ENCODE measurements around the gene CALML4. TPM values are rescaled to one million over a fixed set of nuclear protein-coding genes. Genes with fewer than 3 reads are reported as not detected.
"Not testable (repeated sequence)": the region's sequence is repeated elsewhere in the genome, so short reads cannot be mapped to it uniquely, and the experiment has no call there.

Gene CALML4
- total RNA-seq, 4 donors from 2014 or later: 1.6 to 5.3 (median 3.3) TPM

GRCh38 chr15:68173119-68173518, 32.0 kb downstream of the CALML4 start:
- 93 to 97% methylated on average over 4 of the region's 4 CpGs for WGBS, 2 donors
- DNase-seq: no peak
- Histone ChIP-seq H3K27ac (no peak overlapping the region), H3K9me3 (no peaks in the 10 kb centered on the region), H3K36me3 (peaks cover 0 to 96% (median 9%) of the 10 kb centered on the region in 3 donors), H3K4me3 (no peak overlapping the region), H3K27me3 (no peaks in the 10 kb centered on the region), H3K4me1 (peaks cover 0 to 9% (median 0%) of the 10 kb centered on the region in 3 donors)
- TF ChIP-seq POLR2A (IDR thresholded peaks at IDR 0.05) (no peak), CTCF (IDR thresholded peaks at IDR 0.05) (no peak)
- intact Hi-C loops (cut with DNase I): no loop called here

GRCh38 chr15:68172037-68172436, 33.1 kb downstream of the CALML4 start:
- H3K4me3 ChIP-seq; H3K4me1 ChIP-seq; H3K27me3 ChIP-seq; H3K9me3 ChIP-seq; intact Hi-C loops (cut with DNase I); H3K27ac ChIP-seq; DNase-seq: not testable (repeated sequence)
- peaks cover 0 to 95% (median 9%) of the 10 kb centered on the region in 3 donors for H3K36me3 ChIP-seq
- 88 to 100% methylated on average over 1 of the region's 2 CpGs for WGBS, 2 donors

GRCh38 chr15:68166847-68167246, 38.3 kb downstream of the CALML4 start:
- TF ChIP-seq POLR2A (IDR thresholded peaks at IDR 0.05) (no peak), CTCF (IDR thresholded peaks at IDR 0.05) (no peak)
- intact Hi-C loops (cut with DNase I): no loop called here
- 86 to 88% methylated on average over 4 of the region's 4 CpGs for WGBS, 2 donors
- Histone ChIP-seq H3K27ac (no peak overlapping the region), H3K9me3 (no peaks in the 10 kb centered on the region), H3K27me3 (no peaks in the 10 kb centered on the region), H3K36me3 (peaks cover 0 to 96% (median 5%) of the 10 kb centered on the region in 3 donors), H3K4me3 (no peak overlapping the region), H3K4me1 (no peaks in the 10 kb centered on the region)
- no peak for DNase-seq

- no peak overlapping the region for H3K4me3 ChIP-seq
- H3K4me1 ChIP-seq: no peaks in the 10 kb centered on the region
- H3K27ac ChIP-seq: no peak overlapping the region
- intact Hi-C loops (cut with DNase I): no loop called here
- H3K27me3 ChIP-seq: no peaks in the 10 kb centered on the region
- no peak for DNase-seq
- H3K9me3 ChIP-seq: no peaks in the 10 kb centered on the region
- H3K36me3 ChIP-seq: peaks cover 3 to 96% (median 5%) of the 10 kb centered on the region in 3 donors
- TF ChIP-seq CTCF (IDR thresholded peaks at IDR 0.05) (no peak), POLR2A (IDR thresholded peaks at IDR 0.05) (no peak)
Observed at GRCh38 chr15:68163191-68163590, 41.9 kb downstream of the CALML4 start.

- TF ChIP-seq POLR2A (IDR thresholded peaks at IDR 0.05): no peak
- no peak for TF ChIP-seq CTCF (IDR thresholded peaks at IDR 0.05)
- Histone ChIP-seq H3K4me3 (no peak overlapping the region), H3K9me3 (no peaks in the 10 kb centered on the region), H3K27me3 (no peaks in the 10 kb centered on the region), H3K36me3 (peaks cover 3 to 82% (median 10%) of the 10 kb centered on the region in 3 donors), H3K4me1 (peaks cover 0 to 7% (median 0%) of the 10 kb centered on the region in 3 donors), H3K27ac (no peak overlapping the region)
- WGBS, 2 donors: 51 to 70% methylated on average over 3 of the region's 3 CpGs
- intact Hi-C loops (cut with DNase I): no loop called here
- no peak for DNase-seq
Observed at GRCh38 chr15:68158046-68158628, 47.0 kb downstream of the CALML4 start.

GRCh38 chr15:68157074-68157473, 48.1 kb downstream of the CALML4 start:
- 52 to 83% methylated on average over 1 of the region's 1 CpG for WGBS, 2 donors
- Histone ChIP-seq H3K27me3 (no peaks in the 10 kb centered on the region), H3K36me3 (peaks cover 3 to 72% (median 5%) of the 10 kb centered on the region in 3 donors), H3K4me1 (peaks cover 0 to 11% (median 0%) of the 10 kb centered on the region in 3 donors), H3K9me3 (no peaks in the 10 kb centered on the region), H3K27ac (no peak overlapping the region), H3K4me3 (no peak overlapping the region)
- intact Hi-C loops (cut with DNase I): no loop called here
- no peak for DNase-seq
- no peak for TF ChIP-seq CTCF (IDR thresholded peaks at IDR 0.05)
- no peak for TF ChIP-seq POLR2A (IDR thresholded peaks at IDR 0.05)
